IgD-negative memory B cell (primary cell): Measurements from ENCODE around the gene ALDOB. TPM values are rescaled to one million over a fixed set of nuclear protein-coding genes. Genes with fewer than 3 reads are reported as not detected.

ENCODE experiments used
- H3K27ac Mint-ChIP-seq, 3 donors: one replicate each; pipeline ENCODE4 v1.8.0; 2020 to 2022; ENCODE audit warnings: mild to moderate bottlenecking in 3 of 3, mixed read lengths in 3 of 3, moderate library complexity in 1 of 3
- H3K27me3 Mint-ChIP-seq: one replicate; pipeline ENCODE4 v1.8.0; 2021; ENCODE audit warnings: mixed read lengths
- H3K36me3 Mint-ChIP-seq: one replicate; pipeline ENCODE4 v1.8.0; 2020; ENCODE audit warnings: mild to moderate bottlenecking, mixed read lengths
- H3K4me1 Mint-ChIP-seq, 3 donors: one replicate each; pipeline ENCODE4 v1.8.0; 2020 to 2022; ENCODE audit warnings: mixed read lengths in 3 of 3, mild to moderate bottlenecking in 1 of 3
- H3K4me3 Mint-ChIP-seq, 4 donors: one replicate each; pipeline ENCODE4 v1.8.0; 2020 to 2022; ENCODE audit warnings: mild to moderate bottlenecking in 4 of 4, mixed read lengths in 4 of 4, moderate library complexity in 3 of 4
- H3K9me3 Mint-ChIP-seq, 3 donors: one replicate each; pipeline ENCODE4 v1.8.0; 2020 to 2021; ENCODE audit warnings: mixed read lengths in 3 of 3, mild to moderate bottlenecking in 1 of 3
- polyA plus RNA-seq: library from polyadenylated mRNA; unstranded; fragments of 300-500 nt; fragmentation: Illumina TruSeq; gene quantifications from one replicate; pipeline ENCODE4 v1.2.3, GENCODE V29; 2021

ALDOB gene
- polyA plus RNA-seq, 1 donor from 2014 or later = 0.31 TPM

- Mint-ChIP-seq H3K27ac (no peak overlapping the region), H3K27me3 (peaks cover 23% of the 10 kb centered on the region), H3K4me1 (peaks cover 0 to 10% (median 2%) of the 10 kb centered on the region in 3 donors), H3K36me3 (no peaks in the 10 kb centered on the region), H3K4me3 (no peak overlapping the region), H3K9me3 (no peaks in the 10 kb centered on the region)
These were observed 9.9 kb upstream of the ALDOB start for GRCh38 chr9:101445353-101446029.

- H3K4me1 Mint-ChIP-seq = peaks cover 0 to 3% (median 0%) of the 10 kb centered on the region in 3 donors
- peaks cover 0 to 1% (median 0%) of the 10 kb centered on the region in 3 donors for H3K9me3 Mint-ChIP-seq
- no peak overlapping the region for H3K27ac Mint-ChIP-seq
- H3K27me3 Mint-ChIP-seq = peaks cover 17% of the 10 kb centered on the region
- H3K4me3 Mint-ChIP-seq = no peak overlapping the region
- H3K36me3 Mint-ChIP-seq = no peaks in the 10 kb centered on the region
These were observed 7.8 kb upstream of the ALDOB start for GRCh38 chr9:101443364-101443771.

GRCh38 chr9:101442736-101443135, 7.2 kb upstream of the ALDOB start:
- peaks cover 17% of the 10 kb centered on the region for H3K27me3 Mint-ChIP-seq
- no peaks in the 10 kb centered on the region for H3K36me3 Mint-ChIP-seq
- H3K4me3 Mint-ChIP-seq = no peak overlapping the region
- peaks cover 0 to 3% (median 0%) of the 10 kb centered on the region in 3 donors for H3K4me1 Mint-ChIP-seq
- peaks cover 0 to 1% (median 0%) of the 10 kb centered on the region in 3 donors for H3K9me3 Mint-ChIP-seq
- H3K27ac Mint-ChIP-seq = no peak overlapping the region

- no peak overlapping the region for H3K27ac Mint-ChIP-seq
- peaks cover 0 to 1% (median 0%) of the 10 kb centered on the region in 3 donors for H3K9me3 Mint-ChIP-seq
- H3K4me3 Mint-ChIP-seq = no peak overlapping the region
- H3K4me1 Mint-ChIP-seq = peaks cover 0 to 3% (median 0%) of the 10 kb centered on the region in 3 donors
- H3K27me3 Mint-ChIP-seq = peaks cover 17% of the 10 kb centered on the region
- H3K36me3 Mint-ChIP-seq = no peaks in the 10 kb centered on the region
These were observed 6.7 kb upstream of the ALDOB start for GRCh38 chr9:101442318-101442717.

- H3K4me3 Mint-ChIP-seq = no peak overlapping the region
- no peaks in the 10 kb centered on the region for H3K36me3 Mint-ChIP-seq
- H3K9me3 Mint-ChIP-seq = peaks cover 0 to 4% (median 0%) of the 10 kb centered on the region in 3 donors
- no peak overlapping the region for H3K27ac Mint-ChIP-seq
- peaks cover 0 to 3% (median 0%) of the 10 kb centered on the region in 3 donors for H3K4me1 Mint-ChIP-seq
- H3K27me3 Mint-ChIP-seq = peaks cover 14% of the 10 kb centered on the region
These were observed 5.2 kb upstream of the ALDOB start for GRCh38 chr9:101440714-101441230.

- no peaks in the 10 kb centered on the region for H3K36me3 Mint-ChIP-seq
- peaks cover 9% of the 10 kb centered on the region for H3K27me3 Mint-ChIP-seq
- no peak overlapping the region for H3K27ac Mint-ChIP-seq
- H3K4me1 Mint-ChIP-seq = peaks cover 0 to 9% (median 5%) of the 10 kb centered on the region in 3 donors
- peaks cover 0 to 4% (median 2%) of the 10 kb centered on the region in 3 donors for H3K9me3 Mint-ChIP-seq
- no peak overlapping the region for H3K4me3 Mint-ChIP-seq
These were observed 2.9 kb upstream of the ALDOB start for GRCh38 chr9:101438523-101438922.

GRCh38 chr9:101437806-101438232, 2.2 kb upstream of the ALDOB start:
- Mint-ChIP-seq H3K36me3 (no peaks in the 10 kb centered on the region), H3K27me3 (peaks cover 5% of the 10 kb centered on the region), H3K4me1 (peaks cover 0 to 9% (median 5%) of the 10 kb centered on the region in 3 donors), H3K27ac (no peak overlapping the region), H3K4me3 (no peak overlapping the region), H3K9me3 (peaks cover 0 to 4% (median 2%) of the 10 kb centered on the region in 3 donors)

GRCh38 chr9:101434998-101435397, 576 bp downstream of the ALDOB start:
- Mint-ChIP-seq H3K4me3 (no peak overlapping the region), H3K36me3 (peaks cover 5% of the 10 kb centered on the region), H3K27ac (no peak overlapping the region), H3K9me3 (peaks cover 0 to 4% (median 2%) of the 10 kb centered on the region in 3 donors), H3K27me3 (peaks cover 2% of the 10 kb centered on the region), H3K4me1 (peaks cover 0 to 12% (median 10%) of the 10 kb centered on the region in 3 donors)

GRCh38 chr9:101433229-101433628, 2.3 kb downstream of the ALDOB start:
- Mint-ChIP-seq H3K4me1 (peaks cover 3 to 22% (median 15%) of the 10 kb centered on the region in 3 donors), H3K4me3 (no peak overlapping the region), H3K27ac (no peak overlapping the region), H3K27me3 (peaks cover 2% of the 10 kb centered on the region), H3K9me3 (peaks cover 0 to 8% (median 2%) of the 10 kb centered on the region in 3 donors), H3K36me3 (peaks cover 8% of the 10 kb centered on the region)

- Mint-ChIP-seq H3K4me3 (no peak overlapping the region), H3K27ac (no peak overlapping the region), H3K9me3 (peaks cover 0 to 9% (median 2%) of the 10 kb centered on the region in 3 donors), H3K36me3 (peaks cover 8% of the 10 kb centered on the region), H3K27me3 (peaks cover 2% of the 10 kb centered on the region), H3K4me1 (peaks cover 8 to 27% (median 20%) of the 10 kb centered on the region in 3 donors)
These were observed 2.8 kb downstream of the ALDOB start for GRCh38 chr9:101432740-101433139.

- H3K36me3 Mint-ChIP-seq = peaks cover 8% of the 10 kb centered on the region
- H3K4me1 Mint-ChIP-seq = peaks cover 11 to 33% (median 25%) of the 10 kb centered on the region in 3 donors
- H3K27me3 Mint-ChIP-seq = peaks cover 2% of the 10 kb centered on the region
- no peak overlapping the region for H3K27ac Mint-ChIP-seq
- peaks cover 0 to 7% (median 2%) of the 10 kb centered on the region in 3 donors for H3K9me3 Mint-ChIP-seq
- no peak overlapping the region for H3K4me3 Mint-ChIP-seq
These were observed 3.4 kb downstream of the ALDOB start for GRCh38 chr9:101432171-101432570.

GRCh38 chr9:101429736-101430135, 5.8 kb downstream of the ALDOB start:
- no peak overlapping the region for H3K4me3 Mint-ChIP-seq
- peaks cover 14 to 34% (median 20%) of the 10 kb centered on the region in 3 donors for H3K4me1 Mint-ChIP-seq
- H3K9me3 Mint-ChIP-seq = peaks cover 0 to 7% (median 2%) of the 10 kb centered on the region in 3 donors
- H3K27ac Mint-ChIP-seq = no peak overlapping the region
- peaks cover 8% of the 10 kb centered on the region for H3K36me3 Mint-ChIP-seq
- no peaks in the 10 kb centered on the region for H3K27me3 Mint-ChIP-seq

- H3K9me3 Mint-ChIP-seq = peaks cover 0 to 9% (median 4%) of the 10 kb centered on the region in 3 donors
- H3K4me3 Mint-ChIP-seq = no peak overlapping the region
- peaks cover 8% of the 10 kb centered on the region for H3K36me3 Mint-ChIP-seq
- H3K27ac Mint-ChIP-seq = no peak overlapping the region
- no peaks in the 10 kb centered on the region for H3K27me3 Mint-ChIP-seq
- H3K4me1 Mint-ChIP-seq = peaks cover 14 to 32% (median 20%) of the 10 kb centered on the region in 3 donors
These were observed 6.7 kb downstream of the ALDOB start for GRCh38 chr9:101428909-101429308.

GRCh38 chr9:101427957-101428655, 7.5 kb downstream of the ALDOB start:
- Mint-ChIP-seq H3K27ac (peak overlapping the region; percentile 19 to 92 (median 71)), H3K27me3 (no peaks in the 10 kb centered on the region), H3K4me1 (peaks cover 14 to 32% (median 20%) of the 10 kb centered on the region in 3 donors), H3K9me3 (peaks cover 0 to 9% (median 2%) of the 10 kb centered on the region in 3 donors), H3K36me3 (peaks cover 8% of the 10 kb centered on the region), H3K4me3 (peak overlapping the region; percentile 1 to 65 (median 11))

- H3K27me3 Mint-ChIP-seq = no peaks in the 10 kb centered on the region
- H3K4me3 Mint-ChIP-seq = peak overlapping the region in 2 of 4 donors; percentile 1 to 19
- H3K9me3 Mint-ChIP-seq = peaks cover 0 to 9% (median 2%) of the 10 kb centered on the region in 3 donors
- H3K4me1 Mint-ChIP-seq = peaks cover 14 to 32% (median 20%) of the 10 kb centered on the region in 3 donors
- H3K27ac Mint-ChIP-seq = peak overlapping the region; percentile 19 to 78 (median 71)
- H3K36me3 Mint-ChIP-seq = peaks cover 8% of the 10 kb centered on the region
These were observed 8.2 kb downstream of the ALDOB start for GRCh38 chr9:101427358-101427757.
